ENCODE results near the gene PNMA8B.

PNMA8B gene

GRCh38 chr19:46460981-46461380 lies 34.7 kb downstream of the PNMA8B start:
- TF ChIP-seq EGR1 (IDR thresholded peaks at IDR 0.05) (no peak), TAF1 (IDR thresholded peaks at IDR 0.05; ENCODE audit: low read depth) (no peak)

GRCh38 chr19:46460055-46460454 lies 35.6 kb downstream of the PNMA8B start:
- TF ChIP-seq TAF1 (IDR thresholded peaks at IDR 0.05; ENCODE audit: low read depth) = no peak
- no peak for TF ChIP-seq CEBPB (IDR thresholded peaks at IDR 0.05)

GRCh38 chr19:46456930-46457329 lies 38.7 kb downstream of the PNMA8B start:
- TF ChIP-seq REST (IDR thresholded peaks at IDR 0.05; ENCODE audit: low read depth) (no peak), FOXM1 (IDR thresholded peaks at IDR 0.05; ENCODE audit: borderline replicate concordance, low read depth) (no peak), RAD21 (IDR thresholded peaks at IDR 0.05; ENCODE audit: low read depth) (no peak), TCF12 (IDR thresholded peaks at IDR 0.05; ENCODE audit: low read depth) (no peak), NFIC (IDR thresholded peaks at IDR 0.05) (no peak), TEAD4 (IDR thresholded peaks at IDR 0.05) (no peak), EP300 (IDR thresholded peaks at IDR 0.05; ENCODE audit: borderline replicate concordance) (no peak), ZBTB7A (IDR thresholded peaks at IDR 0.05; ENCODE audit: low read depth) (no peak), USF1 (IDR thresholded peaks at IDR 0.05) (no peak), TAF1 (IDR thresholded peaks at IDR 0.05; ENCODE audit: low read depth) (no peak), YY1 (IDR thresholded peaks at IDR 0.05; ENCODE audit: low read depth) (no peak), EGR1 (IDR thresholded peaks at IDR 0.05) (no peak), MAX (IDR thresholded peaks at IDR 0.05) (no peak), CREB1 (IDR thresholded peaks at IDR 0.05; ENCODE audit: low read depth) (no peak), CEBPB (IDR thresholded peaks at IDR 0.05) (no peak)

GRCh38 chr19:46454244-46454643 lies 41.4 kb downstream of the PNMA8B start:
- no peak for TF ChIP-seq NFIC (IDR thresholded peaks at IDR 0.05)
- TF ChIP-seq CREB1 (IDR thresholded peaks at IDR 0.05; ENCODE audit: low read depth) = no peak
- TF ChIP-seq USF1 (IDR thresholded peaks at IDR 0.05) = no peak

- TF ChIP-seq CREB1 (IDR thresholded peaks at IDR 0.05; ENCODE audit: low read depth) (no peak), CEBPB (IDR thresholded peaks at IDR 0.05) (no peak), MAX (IDR thresholded peaks at IDR 0.05) (no peak), FOXM1 (IDR thresholded peaks at IDR 0.05; ENCODE audit: borderline replicate concordance, low read depth) (no peak), EGR1 (IDR thresholded peaks at IDR 0.05) (no peak), TEAD4 (IDR thresholded peaks at IDR 0.05) (no peak), EP300 (IDR thresholded peaks at IDR 0.05; ENCODE audit: borderline replicate concordance) (no peak)
These were observed 42.0 kb downstream of the PNMA8B start for GRCh38 chr19:46453661-46454060.

GRCh38 chr19:46452186-46452585 lies 43.5 kb downstream of the PNMA8B start:
- TF ChIP-seq CEBPB (IDR thresholded peaks at IDR 0.05) = no peak
- no peak for TF ChIP-seq CREB1 (IDR thresholded peaks at IDR 0.05; ENCODE audit: low read depth)
- TF ChIP-seq TCF12 (IDR thresholded peaks at IDR 0.05; ENCODE audit: low read depth) = no peak
- no peak for TF ChIP-seq USF1 (IDR thresholded peaks at IDR 0.05)
- no peak for TF ChIP-seq TEAD4 (IDR thresholded peaks at IDR 0.05)
- no peak for TF ChIP-seq TAF1 (IDR thresholded peaks at IDR 0.05; ENCODE audit: low read depth)

GRCh38 chr19:46451352-46451751 lies 44.3 kb downstream of the PNMA8B start:
- no peak for TF ChIP-seq MAX (IDR thresholded peaks at IDR 0.05)
- TF ChIP-seq TCF12 (IDR thresholded peaks at IDR 0.05; ENCODE audit: low read depth) = no peak
- TF ChIP-seq FOXM1 (IDR thresholded peaks at IDR 0.05; ENCODE audit: borderline replicate concordance, low read depth) = no peak
- TF ChIP-seq TEAD4 (IDR thresholded peaks at IDR 0.05) = no peak
- TF ChIP-seq ZBTB7A (IDR thresholded peaks at IDR 0.05; ENCODE audit: low read depth) = no peak

- TF ChIP-seq REST (IDR thresholded peaks at IDR 0.05; ENCODE audit: low read depth) = no peak
- no peak for TF ChIP-seq RAD21 (IDR thresholded peaks at IDR 0.05; ENCODE audit: low read depth)
- TF ChIP-seq CEBPB (IDR thresholded peaks at IDR 0.05) = no peak
- TF ChIP-seq TEAD4 (IDR thresholded peaks at IDR 0.05) = no peak
- TF ChIP-seq USF1 (IDR thresholded peaks at IDR 0.05) = no peak
- TF ChIP-seq YY1 (IDR thresholded peaks at IDR 0.05; ENCODE audit: low read depth) = no peak
- no peak for TF ChIP-seq EP300 (IDR thresholded peaks at IDR 0.05; ENCODE audit: borderline replicate concordance)
- no peak for TF ChIP-seq CREB1 (IDR thresholded peaks at IDR 0.05; ENCODE audit: low read depth)
- TF ChIP-seq NFIC (IDR thresholded peaks at IDR 0.05) = no peak
- no peak for TF ChIP-seq EGR1 (IDR thresholded peaks at IDR 0.05)
- TF ChIP-seq TAF1 (IDR thresholded peaks at IDR 0.05; ENCODE audit: low read depth) = no peak
- no peak for TF ChIP-seq TCF12 (IDR thresholded peaks at IDR 0.05; ENCODE audit: low read depth)
- no peak for TF ChIP-seq FOXM1 (IDR thresholded peaks at IDR 0.05; ENCODE audit: borderline replicate concordance, low read depth)
- no peak for TF ChIP-seq ZBTB7A (IDR thresholded peaks at IDR 0.05; ENCODE audit: low read depth)
- no peak for TF ChIP-seq MAX (IDR thresholded peaks at IDR 0.05)
These were observed 44.9 kb downstream of the PNMA8B start for GRCh38 chr19:46450737-46451136.

Measured in Ishikawa (cell line).